Ramos (cell line): ENCODE data around the gene FRAS1.
"Not testable (repeated sequence)": the region's sequence is repeated elsewhere in the genome, so short reads cannot be mapped to it uniquely, and the experiment has no call there.

Experiments used
- in situ Hi-C: fragments of 300-500 bp; cut with MboI; formaldehyde crosslinking; loops from one replicate; pipeline ENCODE4 v1.14.3; 2022; ENCODE audit warnings: low sequenced_read_pairs; ENCODE audit not compliant: unreplicated experiment

Gene FRAS1

DNA sequence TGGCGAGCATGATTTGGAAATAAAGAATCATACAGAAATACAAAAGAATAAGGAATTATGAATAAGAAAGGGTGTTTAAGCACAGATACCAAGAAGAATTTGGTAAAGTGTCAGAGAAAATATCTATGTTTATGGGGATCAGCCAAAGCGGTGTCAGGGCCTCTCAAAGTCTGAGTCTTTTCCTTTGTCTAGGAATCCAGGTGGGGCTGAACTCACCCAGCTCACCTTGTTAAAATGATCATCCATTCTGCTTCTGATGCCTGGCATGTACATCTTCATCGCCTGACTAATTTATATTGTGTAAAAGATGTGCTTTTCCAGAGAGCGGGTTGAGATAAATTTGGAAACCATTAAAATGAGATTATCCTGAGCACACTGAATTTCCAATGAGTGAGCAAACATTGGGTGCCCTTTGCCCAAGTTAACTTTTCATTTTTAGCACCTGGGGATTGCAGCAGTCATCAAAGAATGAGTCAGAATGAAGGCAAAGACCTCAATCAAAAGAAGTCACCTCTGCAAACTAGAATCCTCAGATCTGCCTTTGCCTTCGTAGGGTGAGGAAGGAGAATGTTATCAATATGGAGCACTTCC is 352.6 kb downstream of the FRAS1 start:
- in situ Hi-C loops = no loop called here

DNA sequence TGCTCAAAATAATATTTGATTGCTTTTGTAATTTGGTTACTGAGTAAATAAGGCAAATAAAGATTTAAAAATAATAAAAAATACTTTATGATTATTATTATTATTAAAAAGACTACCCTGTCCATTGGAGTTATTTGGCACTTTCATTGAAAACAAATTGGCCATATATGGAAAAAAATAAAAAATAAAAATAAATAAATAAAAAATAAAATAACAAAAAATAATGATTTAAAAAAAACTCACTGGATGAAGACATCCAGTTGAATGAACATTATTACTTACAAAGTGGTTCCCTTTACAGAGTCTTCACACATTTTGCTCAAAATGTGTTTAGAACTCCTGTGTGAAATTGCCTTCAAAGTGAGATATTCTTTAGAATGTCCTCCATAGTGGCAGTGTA is 353.1 kb downstream of the FRAS1 start:
- in situ Hi-C loops = no loop called here

DNA sequence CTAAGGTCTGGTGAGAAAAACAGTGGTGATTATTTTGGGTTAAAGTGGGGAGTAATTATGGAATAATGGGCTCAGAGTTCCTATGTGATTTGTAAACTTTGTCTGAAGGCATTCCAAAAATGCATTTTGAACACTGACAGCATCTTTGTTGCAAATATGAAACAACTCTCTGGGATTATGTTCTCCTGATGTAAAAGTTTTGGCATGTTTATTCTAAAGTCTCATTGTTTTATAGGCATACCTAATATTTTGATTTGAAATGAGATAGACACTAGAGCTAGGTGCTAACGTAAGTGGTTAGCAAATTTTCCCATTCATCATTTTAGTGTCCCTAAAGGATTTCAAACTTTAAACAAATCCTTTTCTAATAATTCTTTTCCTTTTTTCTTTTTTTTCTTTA is 353.6 kb downstream of the FRAS1 start:
- in situ Hi-C loops = no loop called here

DNA sequence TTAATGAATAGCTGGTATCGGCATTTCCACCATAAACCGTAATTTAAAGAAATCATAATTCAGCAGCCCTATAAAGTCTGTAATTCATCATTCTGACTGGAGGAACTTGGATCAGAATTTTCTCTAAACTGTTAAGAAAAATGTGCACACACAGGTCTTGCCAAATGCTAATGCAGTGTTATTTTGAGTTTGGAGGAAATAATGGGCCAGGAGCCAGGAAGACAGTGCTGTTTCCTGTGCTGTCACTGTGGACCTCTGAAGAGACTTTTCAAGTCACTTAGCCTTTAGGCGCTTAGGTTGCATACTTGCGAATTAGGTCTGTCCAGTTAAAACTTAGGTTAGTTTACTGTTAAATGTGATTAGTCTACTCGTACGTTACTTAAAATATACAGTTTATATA is 357.0 kb downstream of the FRAS1 start:
- in situ Hi-C loops = no loop called here

DNA sequence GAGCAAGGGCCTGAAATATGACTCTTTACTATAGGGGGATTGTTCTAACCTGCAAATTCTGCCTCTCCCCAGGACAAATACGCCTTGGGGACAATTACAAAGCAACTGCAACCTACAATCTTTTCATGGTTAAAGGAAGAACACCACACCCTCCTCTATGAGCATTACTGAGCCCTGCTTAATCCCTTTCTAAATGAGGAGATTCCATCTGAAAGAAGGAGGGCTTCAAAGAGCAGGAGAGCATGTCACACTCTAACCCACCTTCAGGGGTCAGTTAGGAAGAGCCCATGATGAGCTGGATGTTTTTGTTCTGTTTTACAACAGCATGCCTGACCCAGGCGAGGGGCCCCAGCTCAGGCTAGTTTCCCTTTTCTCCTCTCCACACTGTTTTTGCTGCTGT is 360.5 kb downstream of the FRAS1 start:
- in situ Hi-C loops = no loop called here

DNA sequence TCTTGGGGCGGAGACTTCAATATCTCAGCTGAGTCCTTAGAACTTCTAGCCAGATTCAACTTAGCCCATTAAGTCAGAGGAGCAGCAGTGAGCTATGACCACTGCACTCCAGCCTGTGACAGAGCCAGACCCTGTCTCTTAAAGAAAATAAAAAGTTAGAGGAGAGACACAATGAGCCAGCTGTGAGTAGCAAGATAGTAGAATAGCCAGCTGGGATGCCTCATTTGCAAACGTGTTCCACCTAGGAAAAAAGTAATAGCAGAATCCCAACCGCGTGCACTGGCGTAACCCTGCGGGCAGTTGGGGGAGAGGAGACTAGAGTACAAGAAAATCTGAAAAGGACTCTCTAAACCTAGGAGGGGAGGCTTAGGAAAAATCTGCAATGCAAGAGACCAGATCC is 361.3 kb downstream of the FRAS1 start:
- in situ Hi-C loops = no loop called here

DNA sequence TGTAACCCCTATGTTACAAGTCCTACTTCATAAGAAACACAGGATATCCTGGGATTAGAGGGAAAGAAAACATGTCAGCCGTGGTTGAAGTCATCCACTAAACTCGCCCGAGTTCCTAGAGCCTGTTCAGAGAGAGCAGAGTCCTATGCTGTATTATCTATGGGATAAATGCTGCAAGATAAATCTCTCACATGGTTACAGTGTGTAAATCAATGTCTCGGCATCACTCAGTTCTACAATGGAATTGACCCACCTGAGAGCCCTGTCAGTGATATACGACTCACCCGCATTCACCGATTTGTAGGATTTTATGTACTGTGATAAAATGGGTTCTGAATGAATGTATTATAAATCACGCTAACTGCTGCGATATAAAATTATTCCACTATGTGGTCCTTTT is 366.7 kb downstream of the FRAS1 start:
- in situ Hi-C loops = no loop called here

DNA sequence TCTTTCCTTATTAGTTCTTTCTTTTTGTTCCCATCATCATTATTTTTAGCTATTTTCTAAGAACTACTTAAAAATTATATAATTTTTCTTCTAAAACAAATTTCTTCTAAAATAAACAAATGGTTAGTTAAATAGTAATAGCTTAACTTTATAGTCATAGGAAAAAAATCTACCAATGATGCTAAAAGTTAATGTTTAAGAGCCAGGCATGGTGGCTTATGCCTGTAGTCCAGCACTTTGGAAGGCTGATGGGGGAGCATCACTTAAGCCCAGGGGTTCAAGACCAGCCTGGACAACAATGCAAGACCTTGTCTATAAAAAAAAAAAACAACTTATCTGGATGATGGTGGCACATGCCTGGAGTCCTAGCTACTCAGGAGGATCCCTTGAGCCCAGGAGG is 367.3 kb downstream of the FRAS1 start:
- in situ Hi-C loops = no loop called here

DNA sequence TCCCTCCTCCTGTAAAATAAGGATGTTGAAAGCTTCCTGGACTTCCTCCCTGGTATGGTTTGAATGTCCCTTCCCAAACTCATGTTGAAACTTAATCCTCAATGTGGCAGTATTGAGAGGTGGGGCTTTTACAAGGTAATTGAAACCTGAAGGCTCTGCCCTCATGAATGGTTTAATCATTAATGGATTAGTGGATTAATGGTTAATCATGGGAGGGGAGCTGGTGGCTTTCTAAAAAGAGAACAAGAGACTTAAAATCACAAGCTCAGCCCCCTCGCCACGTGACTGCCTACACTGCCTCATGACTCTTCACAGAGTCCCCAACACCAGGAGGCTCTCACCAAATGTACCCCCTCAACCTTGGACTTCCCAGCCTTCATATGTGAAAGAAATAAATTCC is 369.8 kb downstream of the FRAS1 start:
- in situ Hi-C loops = no loop called here

DNA sequence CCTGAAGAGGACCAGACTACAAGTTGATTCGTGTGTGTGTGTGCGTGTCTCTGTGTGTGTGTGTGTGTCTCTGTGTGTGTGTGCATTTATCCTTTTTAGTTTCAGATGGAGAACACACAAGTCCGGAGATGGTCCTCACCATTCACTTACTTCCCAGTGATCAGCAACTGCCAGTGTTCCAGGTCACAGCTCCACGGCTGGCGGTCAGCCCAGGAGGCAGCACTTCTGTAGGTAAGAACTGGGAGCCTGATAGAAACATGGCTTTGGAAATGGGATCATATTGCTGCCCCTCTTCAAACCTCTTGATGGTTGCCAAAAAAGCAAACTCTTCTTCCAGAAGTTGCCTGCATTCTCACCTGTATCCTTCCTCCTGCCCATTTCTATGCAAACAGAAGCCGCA is 371.9 kb downstream of the FRAS1 start:
- in situ Hi-C loops = no loop called here

DNA sequence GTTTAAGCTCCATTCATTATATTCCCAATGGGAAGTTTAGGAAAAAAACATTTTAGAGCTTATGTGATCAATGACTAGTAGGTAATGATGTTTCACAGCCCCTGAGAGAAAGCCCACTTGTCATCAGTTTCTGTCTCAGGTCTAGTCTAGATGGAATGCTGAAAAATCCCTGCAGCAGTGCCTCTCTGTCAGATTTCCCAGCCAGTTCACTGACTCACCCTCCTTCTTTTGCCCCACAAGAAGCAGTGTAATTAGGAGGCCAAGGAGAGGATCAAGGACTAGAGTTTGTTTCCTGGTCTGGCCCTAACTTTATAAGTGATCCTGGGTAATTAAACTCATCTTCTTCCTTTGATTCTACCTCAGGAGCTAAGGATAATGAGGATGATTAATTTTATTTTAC is 375.8 kb downstream of the FRAS1 start:
- in situ Hi-C loops = no loop called here

DNA sequence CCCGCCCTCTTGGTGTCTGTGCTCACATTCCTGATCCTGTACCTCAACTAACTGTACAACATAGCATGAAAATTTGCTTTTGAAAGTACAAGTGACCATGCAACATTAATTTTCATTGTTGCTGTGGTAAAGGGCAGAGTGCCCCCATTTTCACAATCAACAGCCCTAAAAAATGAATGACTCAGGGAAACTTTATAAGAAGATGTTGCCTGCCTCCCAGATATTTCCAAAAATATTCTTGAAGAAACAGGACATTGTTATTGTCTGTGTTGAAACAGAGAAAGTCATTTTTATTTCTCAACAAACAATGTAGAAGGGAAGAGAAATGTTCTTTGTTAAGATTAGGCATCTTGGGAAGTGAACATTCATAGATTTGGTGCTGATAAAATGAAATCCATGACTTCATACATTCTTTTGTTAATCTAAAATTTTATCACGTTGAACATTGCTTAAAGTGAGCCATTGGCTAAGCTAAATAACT is 380.5 kb downstream of the FRAS1 start:
- in situ Hi-C loops = no loop called here

DNA sequence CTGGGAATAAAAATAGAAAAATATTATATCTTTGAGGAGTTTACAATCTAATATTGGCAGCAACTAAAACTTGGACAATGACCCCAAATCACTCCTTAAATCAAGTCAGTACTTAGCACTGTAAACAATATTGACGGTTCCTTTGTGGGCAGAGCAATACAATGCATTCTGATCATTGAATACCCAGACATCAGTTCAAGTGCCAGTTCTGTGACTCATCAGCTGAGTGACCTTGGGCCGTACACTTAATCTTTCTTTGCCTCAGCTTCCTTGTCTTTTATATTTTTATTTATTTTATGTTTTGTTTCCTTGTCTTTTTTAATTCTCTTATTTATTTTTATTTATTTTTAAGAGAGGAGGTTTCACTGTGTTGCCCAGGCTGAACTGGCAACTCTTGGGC is 382.2 kb downstream of the FRAS1 start:
- in situ Hi-C loops = no loop called here

DNA sequence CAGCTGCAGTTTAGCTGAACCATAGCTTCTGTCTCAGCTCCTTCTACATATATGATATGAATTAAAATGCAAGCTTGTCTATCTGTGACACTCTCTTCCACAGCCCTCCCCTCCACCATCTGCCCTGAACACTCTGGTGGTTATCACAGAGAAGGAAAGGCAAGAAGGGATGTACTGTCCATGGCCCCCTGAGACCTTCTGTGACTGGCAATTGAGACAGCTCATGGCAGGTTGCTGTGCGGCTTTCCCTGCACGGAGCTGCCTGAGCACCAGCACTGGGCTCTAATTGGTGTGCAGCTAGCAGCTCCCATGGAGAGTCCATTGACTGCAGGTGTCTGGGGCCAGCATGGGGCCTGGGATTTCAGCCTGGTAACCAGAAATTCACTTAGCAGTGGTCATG is 384.6 kb downstream of the FRAS1 start:
- in situ Hi-C loops = no loop called here

DNA sequence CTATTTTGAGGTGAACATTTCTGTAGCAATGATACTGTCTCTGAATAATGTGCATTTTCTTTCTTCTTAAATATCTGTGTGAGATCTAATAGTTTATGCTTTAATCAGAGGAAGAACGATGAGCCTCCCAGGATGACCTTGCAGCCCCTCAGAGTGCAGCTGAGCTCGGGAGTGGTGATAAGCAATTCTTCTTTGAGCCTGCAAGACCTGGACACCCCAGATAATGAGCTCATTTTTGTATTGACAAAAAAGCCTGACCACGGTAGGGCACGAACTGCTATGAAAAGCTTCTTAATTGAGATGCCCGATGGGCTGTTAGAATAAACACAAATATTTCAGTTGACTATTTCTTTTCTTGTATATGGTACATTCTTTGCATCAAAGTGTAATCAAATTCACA is 389.5 kb downstream of the FRAS1 start:
- in situ Hi-C loops = no loop called here

DNA sequence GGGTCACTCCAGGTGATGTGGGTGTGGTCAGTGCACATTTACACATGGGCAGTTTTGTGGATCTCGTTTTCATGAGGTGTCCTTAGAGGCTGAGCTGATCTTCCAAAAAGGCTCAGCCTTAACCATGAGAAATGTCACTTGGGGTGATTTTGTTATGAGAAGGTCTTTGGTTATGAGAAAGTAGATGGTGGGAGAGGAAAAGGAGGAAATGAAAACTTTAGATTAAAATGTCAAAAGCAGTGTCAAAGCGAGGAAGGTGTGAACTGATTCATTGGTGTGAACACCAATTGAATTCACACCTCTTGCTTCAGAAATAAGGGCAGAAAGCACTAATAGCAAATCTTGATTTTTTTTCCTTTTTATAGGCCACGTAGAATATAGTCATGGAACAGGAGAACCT is 394.3 kb downstream of the FRAS1 start:
- in situ Hi-C loops = no loop called here

DNA sequence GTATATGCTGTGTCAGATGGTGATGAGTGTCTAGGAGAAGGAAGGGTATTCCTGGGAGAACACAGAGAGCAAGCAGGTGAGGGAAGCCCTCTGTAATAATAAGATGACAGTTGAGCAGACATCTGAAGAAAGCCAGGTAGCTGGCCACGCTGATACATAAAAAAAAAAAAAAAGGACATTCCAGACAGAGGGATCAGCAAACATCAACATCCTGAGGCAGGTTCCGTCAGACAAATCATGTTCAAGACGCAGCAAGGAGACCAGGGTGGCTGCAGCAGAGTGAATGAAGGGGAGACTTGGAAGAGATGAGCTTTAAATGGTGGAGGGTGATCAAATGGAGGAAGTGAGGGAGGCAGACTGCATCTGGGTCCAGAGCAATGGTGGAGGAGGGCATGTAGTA is 396.9 kb downstream of the FRAS1 start:
- in situ Hi-C loops = no loop called here

DNA sequence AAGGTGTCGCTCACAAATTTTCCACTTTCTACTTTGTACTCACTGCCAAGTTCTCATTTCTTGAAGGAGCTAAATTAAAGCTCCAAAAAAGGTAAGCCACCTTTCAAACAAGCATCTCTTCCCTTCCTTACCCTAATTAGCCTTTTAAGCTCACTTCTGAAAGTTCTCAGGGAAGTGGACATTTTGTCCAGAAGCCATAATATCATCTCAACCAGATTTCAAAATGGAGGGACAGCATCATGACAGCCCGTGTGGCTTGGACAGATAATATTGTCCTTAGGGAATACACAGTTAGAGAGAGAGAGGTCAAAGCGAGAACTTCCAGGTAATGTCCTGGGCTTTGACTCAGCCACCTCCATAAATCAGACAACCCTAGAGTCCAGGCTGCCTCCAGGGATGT is 400.6 kb downstream of the FRAS1 start:
- in situ Hi-C loops = no loop called here

DNA sequence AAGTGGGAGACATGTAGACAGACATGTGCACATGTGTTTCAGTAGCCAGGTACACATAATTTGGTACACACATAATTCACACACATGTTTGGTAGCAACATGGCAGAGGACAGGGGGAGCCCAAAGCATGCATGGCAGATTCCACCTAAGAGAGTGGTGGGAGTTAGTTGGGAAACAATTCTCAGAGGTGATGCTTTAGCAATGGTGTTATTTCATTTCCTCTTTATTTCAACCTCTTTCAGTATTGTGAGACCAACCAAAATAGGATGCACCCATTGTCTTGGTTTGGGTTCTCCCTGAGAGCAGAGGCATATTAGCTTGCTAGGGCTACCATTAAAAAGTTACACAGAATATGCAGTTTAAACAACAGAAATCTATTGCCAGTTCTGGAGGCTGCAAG is 402.2 kb downstream of the FRAS1 start:
- in situ Hi-C loops = no loop called here

DNA sequence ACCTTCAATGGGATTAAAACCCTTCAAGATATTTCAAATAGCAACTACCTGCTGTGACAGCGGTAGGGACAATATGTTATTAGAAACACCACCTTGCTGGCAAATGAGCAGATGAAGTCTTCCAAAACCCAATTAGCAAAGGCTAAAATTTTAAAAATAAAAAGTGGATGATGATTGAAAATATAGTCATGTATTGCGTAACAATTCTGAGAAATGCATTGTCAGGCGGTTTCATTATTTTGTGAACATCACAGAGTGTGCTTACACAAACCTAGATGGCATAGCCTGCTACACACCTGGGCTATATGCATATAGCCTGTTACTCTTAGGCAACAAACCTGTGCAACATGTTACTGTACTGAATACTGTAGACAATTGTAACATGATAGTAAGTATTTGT is 403.2 kb downstream of the FRAS1 start:
- in situ Hi-C loops = no loop called here

DNA sequence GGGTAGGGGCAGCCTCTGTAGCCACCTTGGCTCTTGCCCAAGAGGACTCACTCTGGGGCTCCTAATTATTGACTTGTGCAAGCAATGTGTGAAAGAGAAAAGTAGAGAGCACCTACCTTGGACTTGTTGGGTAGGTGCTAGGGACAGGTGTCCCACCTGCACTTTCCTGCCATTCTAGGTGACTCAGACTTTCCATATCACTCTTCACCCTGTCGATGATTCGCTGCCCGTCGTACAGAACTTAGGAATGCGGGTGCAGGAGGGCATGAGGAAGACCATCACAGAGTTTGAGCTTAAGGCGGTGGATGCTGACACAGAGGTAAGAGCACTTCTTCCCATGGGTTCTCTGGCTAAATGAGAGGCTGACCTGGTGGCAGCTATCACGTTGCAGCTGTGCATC is 407.1 kb downstream of the FRAS1 start:
- in situ Hi-C loops = no loop called here

DNA sequence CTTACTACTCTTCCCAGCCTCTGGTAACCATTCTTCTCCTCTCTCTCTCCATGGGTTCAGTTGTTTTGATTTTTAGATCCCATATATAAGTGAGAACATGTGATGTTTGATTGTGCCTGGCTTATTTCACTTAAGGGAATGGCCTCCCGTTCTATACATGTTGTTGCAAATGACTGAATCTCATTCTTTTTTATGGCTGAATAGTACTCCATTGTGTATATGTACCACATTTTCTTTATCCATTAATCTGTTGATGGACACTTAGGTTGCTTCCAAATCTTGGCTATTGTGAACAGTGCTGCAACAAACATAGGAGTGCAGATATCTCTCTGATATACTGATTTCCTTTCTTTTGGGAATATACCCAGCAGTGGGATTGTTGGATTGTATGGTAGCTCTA is 410.1 kb downstream of the FRAS1 start:
- in situ Hi-C loops = not testable (repeated sequence)

DNA sequence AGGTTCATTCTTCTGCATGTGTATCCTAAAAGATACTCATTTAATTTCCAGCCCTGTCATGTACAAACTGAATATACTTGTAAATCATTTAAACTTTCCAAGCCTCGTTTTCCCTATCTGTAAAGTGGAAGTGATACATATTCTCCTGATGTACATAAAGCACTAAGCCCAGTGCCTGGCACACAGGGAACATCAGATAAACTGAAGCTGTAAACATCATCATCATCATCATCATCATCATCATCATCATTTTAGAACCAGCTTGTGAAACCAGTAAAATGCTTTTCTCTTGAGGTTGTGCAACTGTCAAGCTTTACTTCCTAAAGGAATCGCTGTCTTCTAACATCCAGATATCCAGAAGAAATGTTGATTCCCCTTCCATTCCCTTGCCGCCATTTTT is 411.1 kb downstream of the FRAS1 start:
- in situ Hi-C loops = no loop called here
